ENCODE data around the gene ENO4.

Gene ENO4

GRCh38 chr10:116866066-116866465, 16.8 kb downstream of the ENO4 start:
- no peak overlapping the region for H3K9ac ChIP-seq (ENCODE audit: low read depth in 1 of 2, low read length in 2 of 2)
- H3K9me3 ChIP-seq (ENCODE audit: control insufficient read depth in 2 of 2, low read length in 2 of 2) = no peaks in the 10 kb centered on the region
- H3K4me3 ChIP-seq (ENCODE audit: low read length in 2 of 2) = no peak overlapping the region
- no peaks in the 10 kb centered on the region for H3K36me3 ChIP-seq (ENCODE audit: control insufficient read depth in 2 of 2, insufficient read depth in 2 of 2, low read length in 2 of 2)
- no peak overlapping the region for H3K27ac ChIP-seq (ENCODE audit: low read depth in 2 of 2, low read length in 2 of 2)
- H3K4me1 ChIP-seq (ENCODE audit: control insufficient read depth in 2 of 2, insufficient read depth in 2 of 2, low read length in 2 of 2) = no peaks in the 10 kb centered on the region
- H3K27me3 ChIP-seq (ENCODE audit: control insufficient read depth in 2 of 2, insufficient read depth in 2 of 2, low read length in 2 of 2) = no peaks in the 10 kb centered on the region

GRCh38 chr10:116866987-116867595, 17.8 kb downstream of the ENO4 start:
- no peaks in the 10 kb centered on the region for H3K36me3 ChIP-seq (ENCODE audit: control insufficient read depth in 2 of 2, insufficient read depth in 2 of 2, low read length in 2 of 2)
- no peak overlapping the region for H3K27ac ChIP-seq (ENCODE audit: low read depth in 2 of 2, low read length in 2 of 2)
- no peaks in the 10 kb centered on the region for H3K4me1 ChIP-seq (ENCODE audit: control insufficient read depth in 2 of 2, insufficient read depth in 2 of 2, low read length in 2 of 2)
- no peak overlapping the region for H3K4me3 ChIP-seq (ENCODE audit: low read length in 2 of 2)
- no peaks in the 10 kb centered on the region for H3K9me3 ChIP-seq (ENCODE audit: control insufficient read depth in 2 of 2, low read length in 2 of 2)
- no peak overlapping the region for H3K9ac ChIP-seq (ENCODE audit: low read depth in 1 of 2, low read length in 2 of 2)
- H3K27me3 ChIP-seq (ENCODE audit: control insufficient read depth in 2 of 2, insufficient read depth in 2 of 2, low read length in 2 of 2) = no peaks in the 10 kb centered on the region

GRCh38 chr10:116868198-116868676, 18.9 kb downstream of the ENO4 start:
- Histone ChIP-seq H3K9me3 (ENCODE audit: control insufficient read depth in 2 of 2, low read length in 2 of 2) (no peaks in the 10 kb centered on the region), H3K27ac (ENCODE audit: low read depth in 2 of 2, low read length in 2 of 2) (no peak overlapping the region), H3K9ac (ENCODE audit: low read depth in 1 of 2, low read length in 2 of 2) (no peak overlapping the region), H3K36me3 (ENCODE audit: control insufficient read depth in 2 of 2, insufficient read depth in 2 of 2, low read length in 2 of 2) (no peaks in the 10 kb centered on the region), H3K4me3 (ENCODE audit: low read length in 2 of 2) (no peak overlapping the region), H3K4me1 (ENCODE audit: control insufficient read depth in 2 of 2, insufficient read depth in 2 of 2, low read length in 2 of 2) (no peaks in the 10 kb centered on the region), H3K27me3 (ENCODE audit: control insufficient read depth in 2 of 2, insufficient read depth in 2 of 2, low read length in 2 of 2) (no peaks in the 10 kb centered on the region)

GRCh38 chr10:116868722-116869121, 19.4 kb downstream of the ENO4 start:
- Histone ChIP-seq H3K4me1 (ENCODE audit: control insufficient read depth in 2 of 2, insufficient read depth in 2 of 2, low read length in 2 of 2) (no peaks in the 10 kb centered on the region), H3K27me3 (ENCODE audit: control insufficient read depth in 2 of 2, insufficient read depth in 2 of 2, low read length in 2 of 2) (no peaks in the 10 kb centered on the region), H3K36me3 (ENCODE audit: control insufficient read depth in 2 of 2, insufficient read depth in 2 of 2, low read length in 2 of 2) (no peaks in the 10 kb centered on the region)

GRCh38 chr10:116870949-116871348, 21.6 kb downstream of the ENO4 start:
- no peaks in the 10 kb centered on the region for H3K9me3 ChIP-seq (ENCODE audit: control insufficient read depth in 2 of 2, low read length in 2 of 2)
- no peaks in the 10 kb centered on the region for H3K36me3 ChIP-seq (ENCODE audit: control insufficient read depth in 2 of 2, insufficient read depth in 2 of 2, low read length in 2 of 2)
- H3K4me1 ChIP-seq (ENCODE audit: control insufficient read depth in 2 of 2, insufficient read depth in 2 of 2, low read length in 2 of 2) = no peaks in the 10 kb centered on the region
- H3K27ac ChIP-seq (ENCODE audit: low read depth in 2 of 2, low read length in 2 of 2) = no peak overlapping the region
- H3K9ac ChIP-seq (ENCODE audit: low read depth in 1 of 2, low read length in 2 of 2) = no peak overlapping the region
- no peak overlapping the region for H3K4me3 ChIP-seq (ENCODE audit: low read length in 2 of 2)
- no peaks in the 10 kb centered on the region for H3K27me3 ChIP-seq (ENCODE audit: control insufficient read depth in 2 of 2, insufficient read depth in 2 of 2, low read length in 2 of 2)

More at GRCh38 chr10:116868722-116869121, 19.4 kb downstream of the ENO4 start:
- no peak overlapping the region for H3K9ac ChIP-seq (ENCODE audit: low read depth in 1 of 2, low read length in 2 of 2)
- no peak overlapping the region for H3K4me3 ChIP-seq (ENCODE audit: low read length in 2 of 2)
- H3K9me3 ChIP-seq (ENCODE audit: control insufficient read depth in 2 of 2, low read length in 2 of 2) = no peaks in the 10 kb centered on the region
- H3K27ac ChIP-seq (ENCODE audit: low read depth in 2 of 2, low read length in 2 of 2) = no peak overlapping the region

- Histone ChIP-seq H3K27ac (ENCODE audit: low read depth in 2 of 2, low read length in 2 of 2) (no peak overlapping the region), H3K4me3 (ENCODE audit: low read length in 2 of 2) (no peak overlapping the region), H3K27me3 (ENCODE audit: control insufficient read depth in 2 of 2, insufficient read depth in 2 of 2, low read length in 2 of 2) (peaks cover 0 to 2% of the 10 kb centered on the region in 2 donors), H3K36me3 (ENCODE audit: control insufficient read depth in 2 of 2, insufficient read depth in 2 of 2, low read length in 2 of 2) (no peaks in the 10 kb centered on the region), H3K9me3 (ENCODE audit: control insufficient read depth in 2 of 2, low read length in 2 of 2) (no peaks in the 10 kb centered on the region), H3K9ac (ENCODE audit: low read depth in 1 of 2, low read length in 2 of 2) (no peak overlapping the region), H3K4me1 (ENCODE audit: control insufficient read depth in 2 of 2, insufficient read depth in 2 of 2, low read length in 2 of 2) (no peaks in the 10 kb centered on the region)
Measured at GRCh38 chr10:116873134-116873533, 23.8 kb downstream of the ENO4 start.

- Histone ChIP-seq H3K9ac (ENCODE audit: low read depth in 1 of 2, low read length in 2 of 2) (no peak overlapping the region), H3K27me3 (ENCODE audit: control insufficient read depth in 2 of 2, insufficient read depth in 2 of 2, low read length in 2 of 2) (peaks cover 0 to 2% of the 10 kb centered on the region in 2 donors), H3K27ac (ENCODE audit: low read depth in 2 of 2, low read length in 2 of 2) (no peak overlapping the region), H3K4me3 (ENCODE audit: low read length in 2 of 2) (no peak overlapping the region), H3K9me3 (ENCODE audit: control insufficient read depth in 2 of 2, low read length in 2 of 2) (no peaks in the 10 kb centered on the region), H3K4me1 (ENCODE audit: control insufficient read depth in 2 of 2, insufficient read depth in 2 of 2, low read length in 2 of 2) (no peaks in the 10 kb centered on the region), H3K36me3 (ENCODE audit: control insufficient read depth in 2 of 2, insufficient read depth in 2 of 2, low read length in 2 of 2) (no peaks in the 10 kb centered on the region)
Measured at GRCh38 chr10:116875897-116876296, 26.6 kb downstream of the ENO4 start.

- no peaks in the 10 kb centered on the region for H3K9me3 ChIP-seq (ENCODE audit: control insufficient read depth in 2 of 2, low read length in 2 of 2)
- no peak overlapping the region for H3K27ac ChIP-seq (ENCODE audit: low read depth in 2 of 2, low read length in 2 of 2)
- no peak overlapping the region for H3K9ac ChIP-seq (ENCODE audit: low read depth in 1 of 2, low read length in 2 of 2)
- no peak overlapping the region for H3K4me3 ChIP-seq (ENCODE audit: low read length in 2 of 2)
- H3K4me1 ChIP-seq (ENCODE audit: control insufficient read depth in 2 of 2, insufficient read depth in 2 of 2, low read length in 2 of 2) = no peaks in the 10 kb centered on the region
- H3K36me3 ChIP-seq (ENCODE audit: control insufficient read depth in 2 of 2, insufficient read depth in 2 of 2, low read length in 2 of 2) = no peaks in the 10 kb centered on the region
- H3K27me3 ChIP-seq (ENCODE audit: control insufficient read depth in 2 of 2, insufficient read depth in 2 of 2, low read length in 2 of 2) = peaks cover 0 to 2% of the 10 kb centered on the region in 2 donors
Measured at GRCh38 chr10:116877391-116877790, 28.1 kb downstream of the ENO4 start.

GRCh38 chr10:116878123-116878522, 28.8 kb downstream of the ENO4 start:
- H3K36me3 ChIP-seq (ENCODE audit: control insufficient read depth in 2 of 2, insufficient read depth in 2 of 2, low read length in 2 of 2) = no peaks in the 10 kb centered on the region
- no peaks in the 10 kb centered on the region for H3K9me3 ChIP-seq (ENCODE audit: control insufficient read depth in 2 of 2, low read length in 2 of 2)
- H3K4me1 ChIP-seq (ENCODE audit: control insufficient read depth in 2 of 2, insufficient read depth in 2 of 2, low read length in 2 of 2) = no peaks in the 10 kb centered on the region
- H3K9ac ChIP-seq (ENCODE audit: low read depth in 1 of 2, low read length in 2 of 2) = no peak overlapping the region
- no peak overlapping the region for H3K27ac ChIP-seq (ENCODE audit: low read depth in 2 of 2, low read length in 2 of 2)
- no peak overlapping the region for H3K4me3 ChIP-seq (ENCODE audit: low read length in 2 of 2)
- peaks cover 0 to 2% of the 10 kb centered on the region in 2 donors for H3K27me3 ChIP-seq (ENCODE audit: control insufficient read depth in 2 of 2, insufficient read depth in 2 of 2, low read length in 2 of 2)

- H3K27ac ChIP-seq (ENCODE audit: low read depth in 2 of 2, low read length in 2 of 2) = no peak overlapping the region
Measured at GRCh38 chr10:116879817-116880216, 30.5 kb downstream of the ENO4 start.

More at GRCh38 chr10:116879817-116880216, 30.5 kb downstream of the ENO4 start:
- Histone ChIP-seq H3K27me3 (ENCODE audit: control insufficient read depth in 2 of 2, insufficient read depth in 2 of 2, low read length in 2 of 2) (peaks cover 0 to 2% of the 10 kb centered on the region in 2 donors), H3K9ac (ENCODE audit: low read depth in 1 of 2, low read length in 2 of 2) (no peak overlapping the region), H3K4me3 (ENCODE audit: low read length in 2 of 2) (no peak overlapping the region), H3K4me1 (ENCODE audit: control insufficient read depth in 2 of 2, insufficient read depth in 2 of 2, low read length in 2 of 2) (no peaks in the 10 kb centered on the region), H3K9me3 (ENCODE audit: control insufficient read depth in 2 of 2, low read length in 2 of 2) (no peaks in the 10 kb centered on the region), H3K36me3 (ENCODE audit: control insufficient read depth in 2 of 2, insufficient read depth in 2 of 2, low read length in 2 of 2) (no peaks in the 10 kb centered on the region)
